NCI-H774 (cell line): Measurements from ENCODE around the gene ANKRD36.
A peak's percentile ranks its signal among the peaks of the same experiment; 100 is the strongest.
"Not testable (repeated sequence)": the region's sequence is repeated elsewhere in the genome, so short reads cannot be mapped to it uniquely, and the experiment has no call there.

ENCODE experiments used
- DNase-seq: peaks from one replicate; lab custom pipeline; 2025; lab: John Stamatoyannopoulos, UW

Gene ANKRD36

DNA sequence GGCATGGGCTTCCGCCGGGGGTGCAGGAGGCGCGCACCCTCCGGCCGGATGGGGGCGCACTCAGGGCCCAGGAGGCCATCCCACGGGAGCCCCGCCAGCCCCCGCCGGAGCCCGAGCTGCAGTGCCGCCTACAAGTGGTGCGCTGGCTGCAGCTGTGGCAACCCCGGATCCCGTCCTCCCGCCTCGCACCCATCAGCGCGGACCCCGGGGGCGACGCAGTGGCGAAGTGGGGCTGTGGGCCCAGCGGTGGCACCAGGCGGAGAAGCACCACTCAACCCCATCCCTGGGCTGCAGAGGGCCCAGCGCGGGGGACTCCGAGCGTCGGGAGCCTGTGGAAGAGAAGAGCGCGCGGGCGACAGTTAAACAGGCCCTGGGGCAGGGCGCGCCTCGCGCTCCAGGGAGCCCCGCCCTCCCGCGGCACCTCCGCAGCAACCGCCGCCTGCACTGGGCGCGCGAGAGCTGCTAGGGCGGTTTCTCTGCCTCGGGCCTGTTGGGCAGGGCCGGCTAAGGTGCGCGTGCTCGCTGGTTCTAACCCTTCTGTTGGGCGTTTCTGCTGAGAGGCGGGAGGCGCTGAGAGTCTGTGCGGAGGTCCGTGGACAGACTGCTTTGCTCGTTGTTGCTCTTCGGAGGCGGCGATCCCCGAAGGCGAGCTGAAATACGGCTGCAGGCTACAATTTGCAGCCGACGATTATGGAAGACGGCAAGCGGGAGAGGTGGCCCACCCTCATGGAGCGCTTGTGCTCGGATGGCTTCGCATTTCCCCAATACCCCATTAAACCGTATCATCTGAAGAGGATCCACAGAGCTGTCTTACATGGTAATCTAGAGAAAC is at the start of gene ANKRD36:
Gene ANKRD36, plus strand, starts transcription at position 104 of the 832 bp plus-strand sequence. Its CDS starts 587 bp downstream, at position 691.
- not testable (repeated sequence) for DNase-seq

DNA sequence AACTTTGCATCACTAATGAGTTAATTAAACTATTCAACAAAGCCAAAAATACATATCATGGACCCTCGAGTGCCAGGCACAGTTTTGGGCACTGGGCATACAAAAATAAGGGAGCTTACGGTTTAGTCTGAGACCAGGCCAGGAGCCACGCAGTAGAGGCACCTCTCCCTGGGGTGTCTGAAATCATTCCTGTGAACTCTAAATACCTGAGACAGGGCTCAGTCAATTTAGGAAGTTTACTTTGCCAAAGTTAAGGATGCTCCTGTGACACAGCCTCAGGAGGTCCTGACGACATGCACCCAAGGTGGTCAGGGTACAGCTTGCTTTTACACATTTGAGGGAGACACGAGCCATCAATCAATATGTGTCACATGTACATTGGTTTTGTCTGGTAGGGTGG is 46.9 kb upstream of the ANKRD36 start:
- not testable (repeated sequence) for DNase-seq

DNA sequence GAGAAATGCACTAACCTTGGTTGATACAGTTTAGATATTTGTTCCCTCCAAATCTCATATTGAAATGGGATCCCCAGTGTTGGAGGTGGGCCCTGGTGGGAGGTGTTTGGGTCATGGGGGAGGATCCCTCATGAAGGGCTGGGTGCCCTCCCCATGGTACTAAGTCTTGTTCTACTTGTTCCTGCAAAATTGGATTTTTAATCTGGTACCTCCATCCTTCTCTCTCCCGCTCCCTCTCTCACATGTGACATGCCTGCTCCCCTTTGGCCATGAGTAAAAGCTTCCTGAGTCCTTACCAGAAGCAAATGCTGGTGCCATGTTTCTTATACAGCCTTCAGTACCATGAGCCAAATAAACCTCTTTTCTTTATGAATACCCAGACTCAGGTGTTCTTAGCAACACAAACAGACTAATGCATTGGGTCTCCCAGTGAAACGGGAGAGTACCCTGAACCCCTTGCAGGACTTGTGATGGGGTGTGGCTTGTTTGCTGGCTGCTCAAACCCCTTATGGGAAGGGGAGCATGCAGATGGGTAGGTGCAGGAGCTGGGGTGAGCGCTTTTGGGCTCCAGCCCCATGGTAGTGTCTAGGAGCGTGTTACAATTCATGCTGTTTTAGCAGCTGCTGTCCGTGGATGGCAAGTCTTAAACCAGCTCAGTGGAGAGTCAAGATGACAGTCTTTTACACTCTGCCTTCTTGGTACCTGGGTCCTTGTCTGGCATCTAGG is 45.5 kb upstream of the ANKRD36 start:
- DNase-seq: no peak

DNA sequence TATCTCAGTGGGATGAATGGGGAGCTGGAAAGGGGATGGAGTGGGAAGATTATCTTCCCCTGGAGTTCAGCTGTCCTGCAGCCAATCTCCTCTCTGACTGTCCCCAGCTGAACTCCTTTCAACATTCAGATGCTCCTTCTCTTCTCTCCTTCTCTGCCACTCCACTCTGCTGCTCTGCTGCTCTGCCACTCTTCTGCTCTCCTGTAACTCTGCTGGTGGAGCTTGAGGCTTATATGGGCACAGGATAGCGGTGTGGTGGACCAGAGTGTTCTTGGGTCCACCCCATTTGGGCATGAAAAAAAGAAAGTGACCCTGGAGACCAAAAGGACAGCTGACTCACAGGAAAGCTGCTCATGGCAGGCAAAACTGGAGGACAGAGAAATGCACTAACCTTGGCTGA is 44.9 kb upstream of the ANKRD36 start:
- no peak for DNase-seq

GRCh38 chr2:97068722-97069121 is 44.2 kb upstream of the ANKRD36 start:
- DNase-seq: not testable (repeated sequence)

- DNase-seq: not testable (repeated sequence)
Observed at GRCh38 chr2:97070915-97071314, 42.0 kb upstream of the ANKRD36 start.

GRCh38 chr2:97077213-97077612 is 35.7 kb upstream of the ANKRD36 start:
- not testable (repeated sequence) for DNase-seq

- DNase-seq: not testable (repeated sequence)
Observed at GRCh38 chr2:97080855-97081254, 32.1 kb upstream of the ANKRD36 start.

DNA sequence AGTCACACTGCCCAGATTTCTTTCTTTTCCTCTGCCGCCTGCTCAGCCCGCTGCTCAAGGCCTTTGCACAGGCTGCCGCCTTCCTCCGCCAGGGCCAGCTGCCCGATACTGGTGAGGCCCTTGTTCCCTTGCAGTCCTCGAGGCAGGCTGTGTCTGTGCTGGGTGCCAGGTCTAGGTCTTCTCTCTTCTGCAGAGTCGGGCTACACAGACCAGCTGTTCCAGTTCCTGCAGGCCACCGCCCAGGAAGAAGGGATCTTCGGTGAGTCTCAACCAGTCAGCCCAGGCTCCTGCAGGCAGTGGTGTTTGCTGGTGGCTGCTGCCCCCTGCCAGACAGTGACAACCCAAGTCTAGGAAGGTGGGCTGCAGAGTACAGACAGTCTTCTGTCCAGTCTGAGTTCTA is 30.7 kb upstream of the ANKRD36 start:
- not testable (repeated sequence) for DNase-seq

- not testable (repeated sequence) for DNase-seq
Observed at GRCh38 chr2:97083516-97083915, 29.4 kb upstream of the ANKRD36 start.

DNA sequence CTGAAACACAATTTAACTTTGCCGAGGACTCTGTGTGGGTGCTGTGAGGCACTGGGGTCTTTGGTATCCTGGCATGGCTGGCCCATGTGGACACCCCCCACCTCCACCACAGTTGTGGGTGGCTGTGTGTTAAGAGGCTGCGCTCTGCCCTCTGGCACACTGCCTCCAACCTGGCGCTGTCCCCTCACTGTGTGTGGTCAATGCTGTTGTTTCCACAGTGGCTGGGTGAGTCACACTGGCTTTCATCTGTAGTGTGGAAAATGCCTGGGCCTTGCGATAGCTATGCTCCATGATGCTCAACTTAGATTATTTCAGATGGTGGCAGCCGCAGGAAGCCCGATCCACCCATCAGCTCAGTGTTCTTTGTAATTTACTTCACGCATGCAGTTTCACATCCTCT is 27.9 kb upstream of the ANKRD36 start:
- DNase-seq: not testable (repeated sequence)

DNA sequence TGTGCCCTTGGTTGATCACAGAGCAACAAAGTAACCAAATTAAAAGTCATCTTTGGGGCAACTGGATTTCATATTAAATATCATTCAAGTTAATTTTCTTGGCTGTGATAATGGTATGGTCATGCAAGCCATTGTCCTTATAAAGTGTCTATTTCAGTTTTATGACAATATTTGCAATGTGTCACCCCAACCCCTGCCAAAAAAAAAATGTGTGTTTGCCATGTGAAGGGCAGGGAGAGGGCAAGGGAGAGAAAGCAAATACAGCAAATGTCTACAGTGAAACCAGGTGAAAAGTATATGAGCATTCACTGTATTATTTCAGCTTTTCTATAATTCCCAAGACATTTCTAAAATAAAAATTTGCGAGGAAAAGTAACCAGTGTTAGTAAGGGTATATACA is 24.2 kb upstream of the ANKRD36 start:
- not testable (repeated sequence) for DNase-seq

DNA sequence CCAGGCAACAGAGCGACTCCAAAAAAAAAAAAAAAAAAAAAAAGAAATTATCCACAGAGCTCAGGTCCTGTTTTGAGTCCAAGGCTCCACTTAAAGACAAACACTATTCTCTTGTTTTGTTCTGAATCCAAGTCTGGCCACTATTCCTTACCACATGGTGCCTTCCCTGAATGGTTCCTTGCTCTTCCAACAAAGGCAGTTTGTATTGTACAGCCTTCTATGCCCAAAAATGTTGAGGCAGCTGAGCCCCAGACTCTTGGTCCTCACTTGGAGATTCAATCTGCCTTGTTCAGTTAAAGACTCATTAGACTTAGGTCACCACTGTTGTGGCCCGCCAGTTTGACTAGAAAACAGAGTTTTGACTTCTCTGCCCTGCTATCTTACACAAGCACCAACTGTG is 20.0 kb upstream of the ANKRD36 start:
- not testable (repeated sequence) for DNase-seq

GRCh38 chr2:97093983-97094771 is 18.8 kb upstream of the ANKRD36 start:
- DNase-seq: not testable (repeated sequence)

GRCh38 chr2:97094772-97095611 is 18.0 kb upstream of the ANKRD36 start, which contains the start of gene FAHD2B:
FAHD2B (minus strand) TSS chr2:97094882; CDS start chr2:97091706, 3,176 bp downstream.
- peak; percentile 24 for DNase-seq

DNA sequence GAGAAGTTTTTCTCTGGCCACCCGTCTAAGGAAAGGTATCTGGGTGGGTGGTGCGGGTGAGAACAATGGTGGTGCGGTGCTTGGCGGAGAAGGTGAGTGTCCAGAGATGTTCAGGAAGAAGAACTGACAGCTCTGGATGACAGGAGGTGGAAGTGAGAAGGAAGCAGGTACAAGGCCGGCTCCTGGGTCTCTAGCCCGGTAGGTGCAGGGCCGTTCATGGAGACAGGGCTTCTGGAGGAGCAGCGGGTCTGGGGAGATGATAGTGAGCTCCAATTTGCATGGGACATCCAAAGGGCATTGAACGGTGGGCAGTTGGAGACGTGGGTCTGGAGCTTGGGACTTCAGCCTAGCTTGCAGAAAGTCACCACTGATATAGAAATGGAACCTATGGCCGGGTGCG is 17.3 kb upstream of the ANKRD36 start:
- DNase-seq: no peak

DNA sequence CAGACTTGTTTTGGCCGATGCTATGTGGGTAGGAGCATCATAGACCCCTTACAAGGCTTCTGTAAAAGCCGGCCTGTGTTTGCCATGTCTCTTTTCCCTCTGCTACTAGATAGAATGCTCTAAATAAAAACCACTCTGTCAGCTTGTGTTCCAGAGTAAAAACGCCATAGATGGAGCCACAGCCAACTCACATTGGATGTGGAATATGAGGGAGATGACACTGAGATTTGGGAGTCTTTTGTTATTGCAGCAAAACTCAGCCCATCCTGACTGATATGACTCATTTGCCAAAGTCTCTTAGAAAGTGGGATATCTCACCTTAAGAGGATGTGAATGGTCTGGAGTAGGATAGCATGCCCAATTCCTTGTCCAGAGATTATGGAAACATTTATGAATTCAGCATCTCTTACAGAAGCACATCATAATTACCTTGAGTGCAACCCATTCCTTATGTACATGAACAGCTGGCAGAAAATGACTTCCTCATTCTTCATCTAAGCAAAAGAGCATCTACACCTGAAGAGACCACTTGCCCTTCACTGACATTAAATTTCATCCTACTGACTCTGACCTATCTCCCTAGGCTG is 14.1 kb upstream of the ANKRD36 start:
- DNase-seq: not testable (repeated sequence)

- not testable (repeated sequence) for DNase-seq
Observed at GRCh38 chr2:97106878-97107277, 6.1 kb upstream of the ANKRD36 start.

GRCh38 chr2:97111246-97111645 is 1.7 kb upstream of the ANKRD36 start:
- not testable (repeated sequence) for DNase-seq

- DNase-seq: not testable (repeated sequence)
Observed at GRCh38 chr2:97112320-97113049, 468 bp upstream of the ANKRD36 start.
